ENCODE measurements around the gene SYVN1. TPM values are rescaled to one million over a fixed set of nuclear protein-coding genes. Genes with fewer than 3 reads are reported as not detected.

Gene SYVN1
- polyA plus RNA-seq, 1 of the 3 experiments (the other 2 are of a cell fraction) = 31.9 TPM

DNA sequence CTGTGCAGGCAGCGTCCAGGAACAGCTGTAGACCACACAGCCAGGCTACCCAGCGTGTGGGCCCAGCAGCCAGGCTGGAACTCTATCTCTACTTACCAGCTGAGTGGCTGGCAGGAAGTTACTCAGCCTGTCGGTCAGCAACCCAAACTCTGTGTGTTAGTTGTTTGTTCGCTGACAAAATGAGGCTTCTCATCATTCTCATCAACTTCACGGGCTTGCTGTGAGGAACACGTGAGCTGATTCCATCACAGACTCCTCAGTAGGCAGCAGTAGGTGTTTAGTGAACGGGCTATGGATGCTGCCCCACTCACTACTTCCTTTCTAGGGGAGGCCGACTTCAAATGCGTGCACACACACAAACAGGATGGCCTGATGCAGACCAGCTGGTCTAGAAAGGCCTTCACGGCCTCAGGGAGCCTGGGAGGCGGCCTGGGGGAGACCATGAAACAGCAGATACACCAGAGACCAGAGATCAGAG lies 34.9 kb upstream of the SYVN1 start:
- POLR2A ChIA-PET = no interaction called here
- WGBS (ENCODE audit: low lambda C conversion rate) = 93% methylated on average over 10 of the region's 11 CpGs

More for the DNA sequence above, 34.9 kb upstream of the SYVN1 start:
- no peak for TF ChIP-seq FOXJ3 (CRISPR knock-in tag; IDR thresholded peaks at IDR 0.05)
- TF ChIP-seq NFIC (IDR thresholded peaks at IDR 0.05; ENCODE audit: borderline replicate concordance) = no peak
- no peak for TF ChIP-seq USF1 (IDR thresholded peaks at IDR 0.05; ENCODE audit: borderline replicate concordance, low read depth)
- TF ChIP-seq RXRA (IDR thresholded peaks at IDR 0.05; ENCODE audit: borderline replicate concordance, low read depth) = no peak
- TF ChIP-seq, protein P1, sequence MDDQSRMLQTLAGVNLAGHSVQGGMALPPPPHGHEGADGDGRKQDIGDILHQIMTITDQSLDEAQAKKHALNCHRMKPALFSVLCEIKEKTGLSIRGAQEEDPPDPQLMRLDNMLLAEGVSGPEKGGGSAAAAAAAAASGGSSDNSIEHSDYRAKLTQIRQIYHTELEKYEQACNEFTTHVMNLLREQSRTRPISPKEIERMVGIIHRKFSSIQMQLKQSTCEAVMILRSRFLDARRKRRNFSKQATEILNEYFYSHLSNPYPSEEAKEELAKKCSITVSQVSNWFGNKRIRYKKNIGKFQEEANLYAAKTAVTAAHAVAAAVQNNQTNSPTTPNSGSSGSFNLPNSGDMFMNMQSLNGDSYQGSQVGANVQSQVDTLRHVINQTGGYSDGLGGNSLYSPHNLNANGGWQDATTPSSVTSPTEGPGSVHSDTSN (IDR thresholded peaks at IDR 0.05) = no peak
- no peak for TF ChIP-seq RCOR1 (IDR thresholded peaks at IDR 0.05; ENCODE audit: low read length)
- TF ChIP-seq, protein P2, sequence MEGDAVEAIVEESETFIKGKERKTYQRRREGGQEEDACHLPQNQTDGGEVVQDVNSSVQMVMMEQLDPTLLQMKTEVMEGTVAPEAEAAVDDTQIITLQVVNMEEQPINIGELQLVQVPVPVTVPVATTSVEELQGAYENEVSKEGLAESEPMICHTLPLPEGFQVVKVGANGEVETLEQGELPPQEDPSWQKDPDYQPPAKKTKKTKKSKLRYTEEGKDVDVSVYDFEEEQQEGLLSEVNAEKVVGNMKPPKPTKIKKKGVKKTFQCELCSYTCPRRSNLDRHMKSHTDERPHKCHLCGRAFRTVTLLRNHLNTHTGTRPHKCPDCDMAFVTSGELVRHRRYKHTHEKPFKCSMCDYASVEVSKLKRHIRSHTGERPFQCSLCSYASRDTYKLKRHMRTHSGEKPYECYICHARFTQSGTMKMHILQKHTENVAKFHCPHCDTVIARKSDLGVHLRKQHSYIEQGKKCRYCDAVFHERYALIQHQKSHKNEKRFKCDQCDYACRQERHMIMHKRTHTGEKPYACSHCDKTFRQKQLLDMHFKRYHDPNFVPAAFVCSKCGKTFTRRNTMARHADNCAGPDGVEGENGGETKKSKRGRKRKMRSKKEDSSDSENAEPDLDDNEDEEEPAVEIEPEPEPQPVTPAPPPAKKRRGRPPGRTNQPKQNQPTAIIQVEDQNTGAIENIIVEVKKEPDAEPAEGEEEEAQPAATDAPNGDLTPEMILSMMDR (IDR thresholded peaks at IDR 0.05) = no peak
- no peak for TF ChIP-seq ELF1 (IDR thresholded peaks at IDR 0.05)
- TF ChIP-seq MEF2A (IDR thresholded peaks at IDR 0.05; ENCODE audit: borderline replicate concordance, low read depth) = no peak
- no peak for TF ChIP-seq NRF1 (IDR thresholded peaks at IDR 0.05; ENCODE audit: low read depth, low read length)
- TF ChIP-seq, protein P3, sequence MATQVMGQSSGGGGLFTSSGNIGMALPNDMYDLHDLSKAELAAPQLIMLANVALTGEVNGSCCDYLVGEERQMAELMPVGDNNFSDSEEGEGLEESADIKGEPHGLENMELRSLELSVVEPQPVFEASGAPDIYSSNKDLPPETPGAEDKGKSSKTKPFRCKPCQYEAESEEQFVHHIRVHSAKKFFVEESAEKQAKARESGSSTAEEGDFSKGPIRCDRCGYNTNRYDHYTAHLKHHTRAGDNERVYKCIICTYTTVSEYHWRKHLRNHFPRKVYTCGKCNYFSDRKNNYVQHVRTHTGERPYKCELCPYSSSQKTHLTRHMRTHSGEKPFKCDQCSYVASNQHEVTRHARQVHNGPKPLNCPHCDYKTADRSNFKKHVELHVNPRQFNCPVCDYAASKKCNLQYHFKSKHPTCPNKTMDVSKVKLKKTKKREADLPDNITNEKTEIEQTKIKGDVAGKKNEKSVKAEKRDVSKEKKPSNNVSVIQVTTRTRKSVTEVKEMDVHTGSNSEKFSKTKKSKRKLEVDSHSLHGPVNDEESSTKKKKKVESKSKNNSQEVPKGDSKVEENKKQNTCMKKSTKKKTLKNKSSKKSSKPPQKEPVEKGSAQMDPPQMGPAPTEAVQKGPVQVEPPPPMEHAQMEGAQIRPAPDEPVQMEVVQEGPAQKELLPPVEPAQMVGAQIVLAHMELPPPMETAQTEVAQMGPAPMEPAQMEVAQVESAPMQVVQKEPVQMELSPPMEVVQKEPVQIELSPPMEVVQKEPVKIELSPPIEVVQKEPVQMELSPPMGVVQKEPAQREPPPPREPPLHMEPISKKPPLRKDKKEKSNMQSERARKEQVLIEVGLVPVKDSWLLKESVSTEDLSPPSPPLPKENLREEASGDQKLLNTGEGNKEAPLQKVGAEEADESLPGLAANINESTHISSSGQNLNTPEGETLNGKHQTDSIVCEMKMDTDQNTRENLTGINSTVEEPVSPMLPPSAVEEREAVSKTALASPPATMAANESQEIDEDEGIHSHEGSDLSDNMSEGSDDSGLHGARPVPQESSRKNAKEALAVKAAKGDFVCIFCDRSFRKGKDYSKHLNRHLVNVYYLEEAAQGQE (IDR thresholded peaks at IDR 0.05; ENCODE audit: low read depth, low read length) = no peak
- no peak for TF ChIP-seq TEAD4 (IDR thresholded peaks at IDR 0.05; ENCODE audit: borderline replicate concordance, insufficient read depth)
- TF ChIP-seq USF2 (IDR thresholded peaks at IDR 0.05; ENCODE audit: borderline replicate concordance, low read depth, low read length) = no peak
- no peak for TF ChIP-seq YY1 (IDR thresholded peaks at IDR 0.05; ENCODE audit: low read depth)
- no peak for TF ChIP-seq TCF12 (IDR thresholded peaks at IDR 0.05)
- no peak for TF ChIP-seq FOXM1 (IDR thresholded peaks at IDR 0.05; ENCODE audit: low read depth)
- TF ChIP-seq POLR2AphosphoS5 (IDR thresholded peaks at IDR 0.05; ENCODE audit: low read depth, low read length) = no peak
- no peak for TF ChIP-seq RAD21 (IDR thresholded peaks at IDR 0.05; ENCODE audit: low read length)
- no peak for TF ChIP-seq MXI1 (IDR thresholded peaks at IDR 0.05; ENCODE audit: low read depth, low read length)
- Histone ChIP-seq H3K4me2 (no peak overlapping the region), H3K4me1 (ENCODE audit: control insufficient read depth in 1 of 2, insufficient read depth in 2 of 2, low read depth in 1 of 2, low read length in 1 of 2) (no peaks in the 10 kb centered on the region; a peak in 1 of 4 replicates), H3K4me3 (ENCODE audit: low read depth in 2 of 2, low read length in 1 of 2) (no peak overlapping the region), H3K36me3 (replicated peaks in 1 of 2; ENCODE audit: control insufficient read depth in 1 of 2, insufficient read depth in 2 of 2, low read length in 1 of 2) (no peaks in the 10 kb centered on the region), H3K79me2 (ENCODE audit: insufficient read depth) (no peaks in the 10 kb centered on the region), H3K9me3 (no peaks in the 10 kb centered on the region), H2AFZ (ENCODE audit: low read depth) (peak overlapping the region; percentile 96; the same call in 1 of the 2 replicates), H3K27ac (ENCODE audit: low read depth in 2 of 2, low read length in 1 of 2) (peak overlapping the region in 1 of 2 experiments; percentile 3; a peak in 1 of 4 replicates), H3K9ac (no peak overlapping the region), H4K20me1 (ENCODE audit: insufficient read depth) (no peaks in the 10 kb centered on the region), H3K9me2 (no peaks in the 10 kb centered on the region), H3K27me3 (ENCODE audit: insufficient read depth) (no peaks in the 10 kb centered on the region), H3F3A (replicated peaks; ENCODE audit: insufficient read depth) (peaks cover 2% of the 10 kb centered on the region)
- CTCF ChIA-PET = interaction anchor here (0.6 to 1.2 kb wide), 4 partner anchors 12 to 685 kb away, joined by 3 to 5 read pairs (median 3); partner anchors contain the start of genes CAPN1 and TM7SF2
- no peak for DNase-seq
